ENCODE results near the gene ARHGAP5. TPM values are rescaled to one million over a fixed set of nuclear protein-coding genes. Genes with fewer than 3 reads are reported as not detected.

ARHGAP5 gene
- total and polyA plus RNA-seq, 9 of the 15 experiments (the other 6 are each of a cell fraction or from before 2014, with no cell fraction given), result 3.1 to 21.8 (median 12.1) TPM

DNA sequence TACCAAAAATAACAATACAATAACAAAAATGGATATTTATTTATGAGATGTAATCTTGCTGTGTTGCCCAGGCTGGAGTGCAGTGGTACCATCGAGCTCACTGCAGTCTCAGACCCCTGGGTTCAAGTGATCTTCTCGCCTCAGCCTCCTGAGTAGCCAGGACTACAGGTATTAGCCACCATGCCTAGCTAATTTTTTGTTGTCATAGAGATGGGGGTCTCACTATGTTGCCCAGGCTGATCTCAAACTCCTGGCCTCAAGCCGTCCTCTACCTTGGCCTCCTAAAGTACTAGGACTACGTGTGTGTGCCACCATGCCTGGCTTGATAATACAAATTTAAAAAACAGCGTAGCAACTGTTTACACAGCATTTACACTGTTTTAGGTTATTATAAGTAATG lies 23.1 kb downstream of the ARHGAP5 start (continued):
- TF ChIP-seq TEAD4 (IDR thresholded peaks at IDR 0.05; ENCODE audit: low read length) (no peak), TEAD4 (CRISPR knock-in tag; IDR thresholded peaks at IDR 0.05; ENCODE audit: borderline replicate concordance) (no peak), TAF15 (IDR thresholded peaks at IDR 0.05; ENCODE audit: low read depth, low read length) (no peak), FOXJ3 (CRISPR knock-in tag; IDR thresholded peaks at IDR 0.05) (no peak), ZNF780A (CRISPR knock-in tag; IDR thresholded peaks at IDR 0.05) (no peak), ZNF121 (CRISPR knock-in tag; conservative IDR thresholded peaks at IDR 0.05) (no peak), DIDO1 (tag; IDR thresholded peaks at IDR 0.05; ENCODE audit: low read depth) (no peak), TRIM24 (IDR thresholded peaks at IDR 0.05) (no peak), NELFE (IDR thresholded peaks at IDR 0.05; ENCODE audit: insufficient read depth, insufficient read length) (no peak)
- TF ChIP-seq, protein P1, sequence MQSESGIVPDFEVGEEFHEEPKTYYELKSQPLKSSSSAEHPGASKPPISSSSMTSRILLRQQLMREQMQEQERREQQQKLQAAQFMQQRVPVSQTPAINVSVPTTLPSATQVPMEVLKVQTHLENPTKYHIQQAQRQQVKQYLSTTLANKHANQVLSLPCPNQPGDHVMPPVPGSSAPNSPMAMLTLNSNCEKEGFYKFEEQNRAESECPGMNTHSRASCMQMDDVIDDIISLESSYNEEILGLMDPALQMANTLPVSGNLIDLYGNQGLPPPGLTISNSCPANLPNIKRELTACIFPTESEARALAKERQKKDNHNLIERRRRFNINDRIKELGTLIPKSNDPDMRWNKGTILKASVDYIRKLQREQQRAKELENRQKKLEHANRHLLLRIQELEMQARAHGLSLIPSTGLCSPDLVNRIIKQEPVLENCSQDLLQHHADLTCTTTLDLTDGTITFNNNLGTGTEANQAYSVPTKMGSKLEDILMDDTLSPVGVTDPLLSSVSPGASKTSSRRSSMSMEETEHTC (IDR thresholded peaks at IDR 0.05), result no peak

DNA sequence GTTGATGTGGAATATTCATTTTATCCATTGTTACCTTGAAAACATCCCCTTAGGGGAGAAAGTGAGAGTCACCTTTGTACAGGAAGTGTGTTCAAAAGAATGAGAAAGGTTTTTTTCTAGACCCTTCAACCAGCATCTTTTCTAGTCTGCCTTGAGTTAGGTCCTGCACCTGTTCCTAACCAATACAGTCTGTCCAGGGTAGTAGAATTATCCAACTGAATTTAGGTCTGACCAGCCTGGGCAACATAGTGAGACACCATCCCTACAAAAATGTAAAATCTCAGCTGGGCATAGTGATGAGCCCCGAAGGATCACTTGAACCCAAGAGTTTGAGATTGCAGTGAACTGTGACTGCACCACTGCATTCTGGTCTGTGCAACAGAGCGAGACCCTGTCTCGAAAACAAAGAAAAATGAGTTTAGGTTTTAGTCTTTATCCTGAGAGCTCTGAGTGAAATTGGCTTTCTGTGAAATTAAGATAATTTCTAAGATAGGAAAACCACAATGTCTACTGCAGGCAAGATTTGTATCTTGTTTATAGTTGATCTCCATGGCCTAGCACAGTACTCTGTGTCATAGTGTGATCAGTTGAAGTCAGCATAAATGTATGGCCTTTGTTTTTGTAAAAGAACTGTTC lies 25.2 kb downstream of the ARHGAP5 start:
- no peaks in the 10 kb centered on the region; the same call in 1 of the 3 replicates for H3K36me3 ChIP-seq (ENCODE audit: control insufficient read depth, insufficient read depth, low read length)
- no peak overlapping the region for H3K9ac ChIP-seq (ENCODE audit: insufficient read depth in 1 of 2, low read depth in 2 of 2, low read length in 2 of 2)
- WGBS (ENCODE audit: insufficient coverage, low coverage, missing lambda C conversion rate), result 43% methylated on average over 3 of the region's 3 CpGs
- TF ChIP-seq BRD9 (IDR thresholded peaks at IDR 0.05; ENCODE audit: low read depth, partially characterized antibody) (no peak), ZNF134 (CRISPR knock-in tag; conservative IDR thresholded peaks at IDR 0.05) (peak; percentile 71), NFYB (IDR thresholded peaks at IDR 0.05; ENCODE audit: extremely low read depth, insufficient read length) (no peak), ZZZ3 (IDR thresholded peaks at IDR 0.05) (no peak), ZNF12 (CRISPR knock-in tag; IDR thresholded peaks at IDR 0.05) (no peak)
- TF ChIP-seq, protein P2, sequence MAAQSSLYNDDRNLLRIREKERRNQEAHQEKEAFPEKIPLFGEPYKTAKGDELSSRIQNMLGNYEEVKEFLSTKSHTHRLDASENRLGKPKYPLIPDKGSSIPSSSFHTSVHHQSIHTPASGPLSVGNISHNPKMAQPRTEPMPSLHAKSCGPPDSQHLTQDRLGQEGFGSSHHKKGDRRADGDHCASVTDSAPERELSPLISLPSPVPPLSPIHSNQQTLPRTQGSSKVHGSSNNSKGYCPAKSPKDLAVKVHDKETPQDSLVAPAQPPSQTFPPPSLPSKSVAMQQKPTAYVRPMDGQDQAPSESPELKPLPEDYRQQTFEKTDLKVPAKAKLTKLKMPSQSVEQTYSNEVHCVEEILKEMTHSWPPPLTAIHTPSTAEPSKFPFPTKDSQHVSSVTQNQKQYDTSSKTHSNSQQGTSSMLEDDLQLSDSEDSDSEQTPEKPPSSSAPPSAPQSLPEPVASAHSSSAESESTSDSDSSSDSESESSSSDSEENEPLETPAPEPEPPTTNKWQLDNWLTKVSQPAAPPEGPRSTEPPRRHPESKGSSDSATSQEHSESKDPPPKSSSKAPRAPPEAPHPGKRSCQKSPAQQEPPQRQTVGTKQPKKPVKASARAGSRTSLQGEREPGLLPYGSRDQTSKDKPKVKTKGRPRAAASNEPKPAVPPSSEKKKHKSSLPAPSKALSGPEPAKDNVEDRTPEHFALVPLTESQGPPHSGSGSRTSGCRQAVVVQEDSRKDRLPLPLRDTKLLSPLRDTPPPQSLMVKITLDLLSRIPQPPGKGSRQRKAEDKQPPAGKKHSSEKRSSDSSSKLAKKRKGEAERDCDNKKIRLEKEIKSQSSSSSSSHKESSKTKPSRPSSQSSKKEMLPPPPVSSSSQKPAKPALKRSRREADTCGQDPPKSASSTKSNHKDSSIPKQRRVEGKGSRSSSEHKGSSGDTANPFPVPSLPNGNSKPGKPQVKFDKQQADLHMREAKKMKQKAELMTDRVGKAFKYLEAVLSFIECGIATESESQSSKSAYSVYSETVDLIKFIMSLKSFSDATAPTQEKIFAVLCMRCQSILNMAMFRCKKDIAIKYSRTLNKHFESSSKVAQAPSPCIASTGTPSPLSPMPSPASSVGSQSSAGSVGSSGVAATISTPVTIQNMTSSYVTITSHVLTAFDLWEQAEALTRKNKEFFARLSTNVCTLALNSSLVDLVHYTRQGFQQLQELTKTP (IDR thresholded peaks at IDR 0.05; ENCODE audit: low read depth in 1 of 2, partially characterized antibody in 2 of 2), result no peak
- intact Hi-C loops (cut with micrococcal nuclease) (no loop called here), in situ Hi-C loops (cut with MboI) (no loop called here)
- peaks cover 30% of the 10 kb centered on the region for H3K79me2 ChIP-seq (ENCODE audit: control insufficient read depth, insufficient read depth, low read length)
- DNase-seq (ENCODE audit: extremely low read depth in 1 of 4, low spot score in 3 of 4) (no peak), ATAC-seq (peak; percentile 47; the same call in 2 of the 3 replicates), FAIRE-seq (no peak)
- no peaks in the 10 kb centered on the region; the same call in 1 of the 2 replicates for H4K20me1 ChIP-seq (replicated peaks; ENCODE audit: control insufficient read depth, insufficient read depth, low read length)
- no peak overlapping the region for H3K27ac ChIP-seq (ENCODE audit: extremely low read depth, low read depth, low read length)
- H3K9me3 ChIP-seq (replicated peaks; ENCODE audit: control insufficient read depth, insufficient read depth, low read depth, low read length), result no peaks in the 10 kb centered on the region
- H3K9me1 ChIP-seq (ENCODE audit: control insufficient read depth, insufficient read depth, low read length), result no peaks in the 10 kb centered on the region
- H3K4me1 ChIP-seq (replicated peaks in 1 of 2; ENCODE audit: control insufficient read depth in 2 of 2, insufficient read depth in 2 of 2, low read length in 2 of 2), result no peaks in the 10 kb centered on the region
- no peak overlapping the region for H3K4me3 ChIP-seq
- no peak overlapping the region for H2AFZ ChIP-seq (ENCODE audit: low read depth, low read length)
- ChIA-PET CTCF (ENCODE audit: low intra/inter-chr PET ratio) (no interaction called here), POLR2A (no interaction called here)
- H3K4me2 ChIP-seq (ENCODE audit: insufficient read depth, low read length), result no peak overlapping the region
- no peaks in the 10 kb centered on the region for H3K27me3 ChIP-seq (ENCODE audit: control insufficient read depth in 2 of 2, insufficient read depth in 2 of 2, low read length in 2 of 2)
- no TSS peak for BruUV-seq (replicated peaks)

Data from K562 (cell line).